H1 (cell line): ENCODE data around the gene RTP1. TPM values are rescaled to one million over a fixed set of nuclear protein-coding genes. Genes with fewer than 3 reads are reported as not detected.

Experiments used
- CTCF ChIA-PET: fragments of 300-600 bp; sonication (Branson Sonifier 250); formaldehyde crosslinking; loops from one replicate; lab custom pipeline; 2021; ENCODE audit not compliant: partially characterized antibody; lab: Charles Lee
- POLR2A ChIA-PET: fragments of 300-600 bp; sonication (Branson Sonifier 250); formaldehyde crosslinking; loops from one replicate; lab custom pipeline; 2021; ENCODE audit warnings: inconsistent platforms; ENCODE audit not compliant: partially characterized antibody; lab: Charles Lee
- DNase-seq, 2 experiments: peaks; one replicate each; pipeline versions ENCODE4 v3.0.0 to v3.0.0-alpha.2; 2010 to 2022; ENCODE audit warnings: low spot score in 2 of 2, low read depth in 1 of 2, mixed read lengths in 1 of 2
- FAIRE-seq: peaks from 2 replicates; lab custom pipeline; 2011; peaks lifted over from hg19 to GRCh38; lab: Jason Lieb, UNC
- H2AFZ ChIP-seq: 2 replicates; pipeline ENCODE4 v1.8.1; 2012; ENCODE audit warnings: low read length, inconsistent platforms
- H2AK5ac ChIP-seq: 2 replicates; pipeline ENCODE4 v1.6.1; 2013; ENCODE audit warnings: low read depth, low read length
- H2BK120ac ChIP-seq: replicated peaks from 2 replicates; pipeline ENCODE3; 2013; ENCODE audit warnings: low read depth, low read length, inconsistent platforms
- H2BK12ac ChIP-seq: 2 replicates; pipeline ENCODE4 v1.6.1; 2013; ENCODE audit warnings: low read depth, low read length
- H2BK15ac ChIP-seq: 2 replicates; pipeline ENCODE4 v1.6.1; 2013; ENCODE audit warnings: low read length
- H2BK20ac ChIP-seq: 2 replicates; pipeline ENCODE4 v1.6.1; 2013; ENCODE audit warnings: low read length
- H2BK5ac ChIP-seq: 2 replicates; pipeline ENCODE4 v1.6.1; 2013; ENCODE audit warnings: low read depth, low read length
- H3K14ac ChIP-seq: 2 replicates; pipeline ENCODE4 v1.6.1; 2013; ENCODE audit warnings: inconsistent platforms; ENCODE audit not compliant: insufficient read length
- H3K18ac ChIP-seq: 2 replicates; pipeline ENCODE4 v1.6.1; 2013; ENCODE audit warnings: low read length; ENCODE audit errors: extremely low read depth
- H3K23ac ChIP-seq: 2 replicates; pipeline ENCODE4 v1.6.1; 2013; ENCODE audit warnings: inconsistent platforms; ENCODE audit not compliant: insufficient read length
- H3K23me2 ChIP-seq: 2 replicates; pipeline ENCODE4 v1.6.1; 2013; ENCODE audit warnings: low read depth, low read length
- H3K27ac ChIP-seq: 2 replicates; pipeline ENCODE4 v1.6.1; 2011; ENCODE audit warnings: low read depth, low read length, inconsistent platforms
- H3K27me3 ChIP-seq, 4 experiments: replicated peaks in 1 of 4; 1 replicate in 1 of 4; 2 replicates in 3 of 4; pipeline versions ENCODE4 v1.6.1 to v1.8.1; 2011 to 2013; ENCODE audit warnings: low read length in 3 of 4, mild to moderate bottlenecking in 3 of 4, inconsistent platforms in 2 of 4, mixed read lengths in 2 of 4, moderate library complexity in 1 of 4; ENCODE audit not compliant: control insufficient read depth in 3 of 4, insufficient read depth in 3 of 4; ENCODE audit errors: extremely low read depth in 1 of 4
- H3K36me3 ChIP-seq, 4 experiments: 2 replicates each; pipeline versions ENCODE4 v1.6.1 to v1.8.1; 2011 to 2013; ENCODE audit warnings: mild to moderate bottlenecking in 4 of 4, low read length in 3 of 4, moderate library complexity in 2 of 4, control low read depth in 1 of 4, inconsistent platforms in 1 of 4; ENCODE audit not compliant: insufficient read depth in 4 of 4, control insufficient read depth in 2 of 4
- H3K4ac ChIP-seq: replicated peaks from 2 replicates; pipeline ENCODE3; 2013; ENCODE audit warnings: low read length, low read depth, mixed read lengths, inconsistent platforms; ENCODE audit not compliant: insufficient read length
- H3K4me1 ChIP-seq, 4 experiments: replicated peaks in 1 of 4; 1 replicate in 1 of 4; 2 replicates in 3 of 4; pipeline versions ENCODE4 v1.6.1 to v1.8.1; 2011 to 2013; ENCODE audit warnings: low read length in 3 of 4, inconsistent platforms in 2 of 4, mixed read lengths in 1 of 4; ENCODE audit not compliant: insufficient read depth in 4 of 4, control insufficient read depth in 3 of 4
- H3K4me2 ChIP-seq, 2 experiments: 2 replicates each; pipeline versions ENCODE4 v1.6.1 to v1.8.1; 2011 to 2013; ENCODE audit warnings: low read depth in 2 of 2, low read length in 2 of 2, control low read depth in 1 of 2, inconsistent platforms in 1 of 2, mild to moderate bottlenecking in 1 of 2; ENCODE audit not compliant: insufficient read depth in 1 of 2
- H3K4me3 ChIP-seq, 4 experiments: fragments of 200-600, 300-600 bp in 1 of 4; sonication (generic), shearing (Covaris generic), sonication (Bioruptor Twin) in 1 of 4; 2 replicates each; pipeline versions ENCODE4 v1.5.1 to v1.8.1; 2011 to 2016; ENCODE audit warnings: low read length in 4 of 4, low read depth in 3 of 4, control low read depth in 2 of 4, inconsistent platforms in 2 of 4, mild to moderate bottlenecking in 2 of 4, mixed read lengths in 1 of 4, moderate library complexity in 1 of 4; ENCODE audit not compliant: insufficient read depth in 2 of 4; ENCODE audit errors: extremely low read depth in 1 of 4
- H3K56ac ChIP-seq: replicated peaks from 2 replicates; pipeline ENCODE3; 2013; ENCODE audit warnings: low read depth, mild to moderate bottlenecking, mixed read lengths, low read length, inconsistent platforms; ENCODE audit not compliant: insufficient read length
- H3K79me1 ChIP-seq: 2 replicates; pipeline ENCODE4 v1.6.1; 2013; ENCODE audit warnings: low read depth, low read length, control low read depth
- H3K79me2 ChIP-seq, 2 experiments: 2 replicates each; pipeline versions ENCODE4 v1.6.1 to v1.8.1; 2012 to 2013; ENCODE audit warnings: low read length in 2 of 2, mild to moderate bottlenecking in 2 of 2, inconsistent platforms in 1 of 2; ENCODE audit not compliant: insufficient read depth in 2 of 2, control insufficient read depth in 1 of 2
- H3K9ac ChIP-seq, 4 experiments: replicated peaks in 1 of 4; 1 replicate in 1 of 4; 2 replicates in 3 of 4; pipeline versions ENCODE4 v1.6.1 to v1.8.1; 2011 to 2013; ENCODE audit warnings: low read depth in 3 of 4, low read length in 3 of 4, control low read depth in 2 of 4, mild to moderate bottlenecking in 2 of 4, moderate library complexity in 2 of 4, inconsistent platforms in 1 of 4; ENCODE audit errors: extremely low read depth in 1 of 4
- H3K9me3 ChIP-seq, 2 experiments: 2 replicates each; pipeline versions ENCODE4 v1.6.1 to v1.8.1; 2012 to 2013; ENCODE audit warnings: mild to moderate bottlenecking in 2 of 2, moderate library complexity in 2 of 2, control low read depth in 1 of 2, inconsistent platforms in 1 of 2, low read depth in 1 of 2, low read length in 1 of 2, mixed read lengths in 1 of 2; ENCODE audit not compliant: insufficient read depth in 2 of 2
- H4K20me1 ChIP-seq, 2 experiments: replicated peaks in 1 of 2; 2 replicates each; pipeline versions ENCODE3 to v1.8.1; 2011 to 2013; ENCODE audit warnings: inconsistent platforms in 2 of 2, low read length in 2 of 2, mild to moderate bottlenecking in 1 of 2; ENCODE audit not compliant: insufficient read depth in 2 of 2, control insufficient read depth in 1 of 2
- H4K5ac ChIP-seq: 2 replicates; pipeline ENCODE4 v1.6.1; 2013; ENCODE audit warnings: low read length, low read depth, mixed read lengths, inconsistent platforms; ENCODE audit not compliant: insufficient read length
- H4K8ac ChIP-seq: 2 replicates; pipeline ENCODE4 v1.8.0; 2013; ENCODE audit warnings: mild to moderate bottlenecking, moderate library complexity, low read length, inconsistent platforms; ENCODE audit not compliant: insufficient read depth; ENCODE audit errors: extremely low read depth
- H4K91ac ChIP-seq: replicated peaks from 2 replicates; pipeline ENCODE3; 2013; ENCODE audit warnings: low read length, mixed read lengths, inconsistent platforms; ENCODE audit not compliant: insufficient read length
- CBX8 ChIP-seq: fragments of 300-800, 300-1000 bp; sonication (generic); IDR thresholded peaks from 2 replicates; pipeline ENCODE4 v1.7.1; 2016; ENCODE audit warnings: low read depth, low read length, borderline replicate concordance
- EZH2 ChIP-seq: fragments of 200-600 bp; sonication (generic); IDR thresholded peaks from 2 replicates; pipeline ENCODE4 v1.7.1; 2012; ENCODE audit warnings: low read depth, mild to moderate bottlenecking, moderate library complexity, low read length, inconsistent platforms; ENCODE audit not compliant: severe bottlenecking
- HDAC2 ChIP-seq, 2 experiments: fragments of 300-600 bp in 1 of 2; sonication (generic) in 1 of 2; IDR thresholded peaks; 2 replicates each; pipeline ENCODE4 v1.6.1; 2011 to 2012; ENCODE audit warnings: low read depth in 2 of 2, low read length in 2 of 2, mild to moderate bottlenecking in 2 of 2, moderate library complexity in 2 of 2, borderline replicate concordance in 1 of 2, inconsistent platforms in 1 of 2
- KDM1A ChIP-seq: fragments of 200-600, 300-600 bp; sonication (generic); IDR thresholded peaks from 2 replicates; pipeline ENCODE4 v1.7.1; 2016; ENCODE audit warnings: mild to moderate bottlenecking, low read length, borderline replicate concordance
- KDM4A ChIP-seq: IDR thresholded peaks from one replicate; pipeline ENCODE4 v1.7.1; 2012; ENCODE audit warnings: low read depth, mild to moderate bottlenecking, moderate library complexity, low read length, inconsistent platforms; ENCODE audit not compliant: severe bottlenecking
- NANOG ChIP-seq: IDR thresholded peaks from 2 replicates; pipeline ENCODE4 v1.6.1; 2011; ENCODE audit warnings: low read length, low read depth, mild to moderate bottlenecking, inconsistent platforms; ENCODE audit not compliant: insufficient read depth, poor library complexity, severe bottlenecking
- RBBP5 ChIP-seq: IDR thresholded peaks from 2 replicates; pipeline ENCODE4 v1.7.1; 2012; ENCODE audit warnings: low read depth, mild to moderate bottlenecking, inconsistent platforms, low read length, moderate library complexity, borderline replicate concordance
- TBP ChIP-seq: IDR thresholded peaks from 2 replicates; pipeline ENCODE4 v1.6.1; 2011; ENCODE audit warnings: low read depth, low read length, improper control_type of control experiment
- USF2 ChIP-seq: IDR thresholded peaks from 2 replicates; pipeline ENCODE4 v1.6.1; 2011; ENCODE audit warnings: low read length, improper control_type of control experiment
- ZNF274 ChIP-seq: IDR thresholded peaks from 2 replicates; pipeline ENCODE4 v1.7.0; 2012; ENCODE audit warnings: low read length, borderline replicate concordance; ENCODE audit errors: extremely low read depth
- polyA plus RNA-seq, 7 experiments: library from polyadenylated mRNA; depleted of rRNA in 3 of 7; stranded (reverse) in 5 of 7; unstranded in 2 of 7; fragments of >200 nt in 5 of 7; fragments of 200-250 nt in 2 of 7; gene quantifications; 1 replicate in 5 of 7; 2 replicates in 1 of 7; 4 replicates in 1 of 7; pipeline versions ENCODE4 v1.2.1 to v1.2.3, GENCODE V29; 2011 to 2013; ENCODE audit warnings: missing spikeins in 2 of 7, mixed read lengths in 2 of 7
- total RNA-seq: library from RNA; stranded (reverse); fragmentation: NEBNext Ultra II Directional; extraction: Animal tissue kit (Norgen Biotek cat#: 25700); gene quantifications from 2 replicates; pipeline ENCODE4 v1.2.1, GENCODE V29; 2021

Gene RTP1
- total and polyA plus RNA-seq, 2 of the 8 experiments (the other 6 are each of a cell fraction or from before 2014, with no cell fraction given): 2.9 to 3.0 TPM

- no peaks in the 10 kb centered on the region for H3K23me2 ChIP-seq
- POLR2A ChIA-PET: interaction anchor here (1.8 kb wide), 1 partner anchor 49 kb away, joined by 5 read pairs; no protein-coding TSS in a partner anchor
- no peak overlapping the region for H3K4me3 ChIP-seq
- no peak overlapping the region for H3K4me2 ChIP-seq
- H2BK15ac ChIP-seq: no peak overlapping the region
- H4K20me1 ChIP-seq: peaks cover 0 to 2% of the 10 kb centered on the region in 2 experiments
- H3K79me2 ChIP-seq: peaks cover 0 to 2% of the 10 kb centered on the region in 2 experiments; a peak in 1 of 4 replicates
- H2BK12ac ChIP-seq: no peak overlapping the region
- H3K36me3 ChIP-seq: peaks cover 0 to 19% (median 1%) of the 10 kb centered on the region in 4 experiments; a peak in 2 of 8 replicates
- H4K5ac ChIP-seq: no peak overlapping the region
- H3K27ac ChIP-seq: no peak overlapping the region
- H4K8ac ChIP-seq: no peak overlapping the region
- DNase-seq: no peak
- H2BK5ac ChIP-seq: no peak overlapping the region
- H3K4ac ChIP-seq: no peak overlapping the region
- CTCF ChIA-PET: interaction anchor here (0.9 to 4.1 kb wide), 4 partner anchors 11 to 313 kb away, joined by 5 to 56 read pairs (median 18); no protein-coding TSS in a partner anchor
- H2AFZ ChIP-seq: no peak overlapping the region
- H3K56ac ChIP-seq: no peak overlapping the region
- no peak for FAIRE-seq
- H3K4me1 ChIP-seq: peaks cover 3 to 13% (median 7%) of the 10 kb centered on the region in 4 experiments; a peak in 6 of 7 replicates
- H3K79me1 ChIP-seq: no peaks in the 10 kb centered on the region; the same call in 1 of the 2 replicates
- no peak overlapping the region for H3K14ac ChIP-seq
- no peak overlapping the region for H3K23ac ChIP-seq
- H3K9ac ChIP-seq: no peak overlapping the region
- no peak overlapping the region for H2BK20ac ChIP-seq
- no peak overlapping the region for H4K91ac ChIP-seq
- H2BK120ac ChIP-seq: no peak overlapping the region
- H2AK5ac ChIP-seq: no peak overlapping the region
- H3K27me3 ChIP-seq: no peaks in the 10 kb centered on the region
- no peak overlapping the region for H3K18ac ChIP-seq
- no peaks in the 10 kb centered on the region for H3K9me3 ChIP-seq
- TF ChIP-seq HDAC2 (IDR thresholded peaks at IDR 0.05; ENCODE audit: borderline replicate concordance in 1 of 2, low read depth in 2 of 2, low read length in 2 of 2) (no peak), ZNF274 (no peak), KDM4A (no peak), NANOG (no peak), EZH2 (no peak), RBBP5 (no peak), USF2 (no peak), KDM1A (no peak), CBX8 (no peak), TBP (no peak)
Measured at GRCh38 chr3:187161556-187161955, 35.7 kb upstream of the RTP1 start.
